HG03159 (cell line): Measurements from ENCODE around the gene SFT2D3.

Experiments used
- ATAC-seq: cut with Tn5 transposase; IDR thresholded peaks from one replicate; pipeline ENCODE4 v1.9.1; 2021; ENCODE audit warnings: mild to moderate bottlenecking, moderate library complexity; ENCODE audit not compliant: unreplicated experiment

SFT2D3 gene

GRCh38 chr2:127705391-127706065, 4.2 kb downstream of the SFT2D3 start:
- ATAC-seq, result no peak

DNA sequence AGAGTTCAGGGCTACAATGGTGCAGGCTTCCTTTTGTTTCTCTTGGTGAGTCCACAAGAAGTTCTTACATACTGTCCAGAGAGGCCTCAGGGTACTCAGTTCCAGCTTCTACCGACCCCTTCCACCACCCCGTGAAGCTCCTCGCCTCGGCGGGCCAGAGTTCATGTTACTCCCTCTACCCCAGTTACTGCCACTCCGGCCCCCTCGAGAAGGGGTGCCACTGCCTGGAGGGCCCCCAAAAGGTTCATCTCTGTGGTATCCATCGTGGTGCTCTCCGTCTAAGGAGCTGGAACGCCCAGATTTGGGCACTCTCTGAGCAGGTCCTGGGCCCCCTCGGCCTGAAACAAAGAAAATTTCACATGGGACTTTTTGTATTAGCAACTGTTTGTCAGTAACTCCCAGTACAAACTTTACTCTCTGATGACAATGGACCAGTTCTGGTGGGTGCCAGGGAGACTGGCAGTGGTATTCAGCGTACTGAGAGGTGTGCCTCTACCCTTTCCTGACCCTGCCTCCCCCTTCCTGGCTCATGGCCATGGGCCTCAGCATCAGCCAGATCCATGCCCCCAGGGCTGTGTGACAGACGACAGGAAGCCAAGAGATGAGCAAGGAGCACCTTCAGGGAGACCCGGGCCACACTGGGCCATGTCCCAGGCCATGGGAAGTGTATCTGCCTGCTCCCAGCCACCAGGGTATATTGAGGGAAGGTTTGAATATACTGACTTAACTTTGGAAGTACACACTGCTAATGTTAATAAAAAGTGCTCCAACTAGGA, 5.1 kb downstream of the SFT2D3 start:
- no peak for ATAC-seq

DNA sequence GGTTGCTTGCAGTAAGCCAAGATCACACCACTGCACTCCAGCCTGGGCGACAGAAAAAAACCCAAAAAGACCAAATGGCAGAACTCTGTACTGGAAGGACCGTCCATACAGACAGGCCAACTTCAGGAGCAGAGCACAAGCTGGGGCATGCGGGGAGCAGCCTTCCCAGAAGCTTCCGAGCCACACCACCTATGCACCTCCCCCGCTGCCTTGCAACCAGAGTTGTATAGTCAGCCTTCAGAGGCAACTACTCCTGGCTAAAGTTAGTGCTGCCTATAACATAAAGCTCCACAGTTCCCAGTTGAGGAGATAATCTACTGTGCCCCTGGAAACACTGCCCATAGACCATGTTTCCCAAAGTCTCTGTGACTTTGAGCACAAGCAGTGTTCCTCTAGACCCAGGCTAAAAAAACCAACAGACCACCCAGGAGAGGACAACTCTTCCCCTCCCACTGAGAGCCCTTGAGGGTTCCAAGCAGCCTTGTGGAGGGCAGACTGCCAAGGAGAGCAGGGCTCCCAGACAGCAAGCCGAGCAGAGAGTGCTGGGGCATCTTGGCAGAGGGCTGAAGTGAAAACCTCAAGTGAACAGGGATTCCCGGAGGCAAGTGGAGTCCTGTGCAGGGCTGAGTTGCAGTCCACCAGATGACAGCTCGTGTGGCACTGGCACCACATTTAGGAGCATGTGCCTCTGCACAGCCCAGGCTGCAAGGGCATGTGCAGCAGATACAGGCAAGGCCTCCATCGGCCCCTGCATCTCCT, 6.8 kb downstream of the SFT2D3 start:
- ATAC-seq, result no peak

DNA sequence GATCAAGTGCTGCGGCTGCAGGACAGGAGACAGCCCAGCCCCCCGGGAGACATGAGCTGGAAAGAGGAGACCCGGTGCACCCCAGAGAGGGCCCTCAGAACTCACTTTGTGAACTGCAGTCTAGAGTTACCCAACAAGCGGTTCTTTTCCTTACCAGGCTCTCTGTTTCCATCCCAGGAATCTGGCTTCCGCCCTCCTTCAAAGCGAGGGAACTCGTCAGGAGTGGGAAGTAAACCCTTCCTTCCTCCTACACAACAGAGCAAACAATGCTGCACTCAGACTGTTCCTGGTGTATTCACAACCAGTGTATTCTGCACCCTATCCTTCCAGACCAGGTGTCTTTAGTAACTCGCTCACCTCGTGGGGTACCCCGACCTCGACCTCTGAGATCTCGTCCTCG, 8.0 kb downstream of the SFT2D3 start:
- no peak for ATAC-seq

DNA sequence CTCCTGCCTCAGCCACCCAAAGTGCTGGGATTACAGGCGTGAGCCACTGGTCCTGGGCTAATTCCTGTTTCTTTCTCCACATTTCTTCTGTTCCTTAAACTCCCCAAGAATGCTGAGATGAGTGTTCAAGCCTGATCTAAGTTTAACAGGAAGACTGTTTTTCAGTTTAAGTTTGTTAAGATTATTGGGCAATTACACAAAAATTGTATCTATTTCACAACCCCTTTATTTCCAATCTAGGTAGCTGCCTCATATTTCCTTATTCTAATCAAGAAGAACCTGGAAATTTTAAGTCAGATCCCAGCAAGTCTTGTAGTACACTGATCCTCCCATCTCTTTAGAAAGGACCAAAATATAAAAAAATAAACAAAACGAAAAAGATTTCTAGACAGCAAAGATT, 11.7 kb downstream of the SFT2D3 start:
- ATAC-seq, result no peak

GRCh38 chr2:127713562-127713961, 12.3 kb downstream of the SFT2D3 start:
- no peak for ATAC-seq

GRCh38 chr2:127715778-127716449, 14.6 kb downstream of the SFT2D3 start:
- ATAC-seq, result no peak

GRCh38 chr2:127718271-127718670, 17.0 kb downstream of the SFT2D3 start:
- no peak for ATAC-seq

- no peak for ATAC-seq
Measured at GRCh38 chr2:127719301-127720218, 18.3 kb downstream of the SFT2D3 start.

DNA sequence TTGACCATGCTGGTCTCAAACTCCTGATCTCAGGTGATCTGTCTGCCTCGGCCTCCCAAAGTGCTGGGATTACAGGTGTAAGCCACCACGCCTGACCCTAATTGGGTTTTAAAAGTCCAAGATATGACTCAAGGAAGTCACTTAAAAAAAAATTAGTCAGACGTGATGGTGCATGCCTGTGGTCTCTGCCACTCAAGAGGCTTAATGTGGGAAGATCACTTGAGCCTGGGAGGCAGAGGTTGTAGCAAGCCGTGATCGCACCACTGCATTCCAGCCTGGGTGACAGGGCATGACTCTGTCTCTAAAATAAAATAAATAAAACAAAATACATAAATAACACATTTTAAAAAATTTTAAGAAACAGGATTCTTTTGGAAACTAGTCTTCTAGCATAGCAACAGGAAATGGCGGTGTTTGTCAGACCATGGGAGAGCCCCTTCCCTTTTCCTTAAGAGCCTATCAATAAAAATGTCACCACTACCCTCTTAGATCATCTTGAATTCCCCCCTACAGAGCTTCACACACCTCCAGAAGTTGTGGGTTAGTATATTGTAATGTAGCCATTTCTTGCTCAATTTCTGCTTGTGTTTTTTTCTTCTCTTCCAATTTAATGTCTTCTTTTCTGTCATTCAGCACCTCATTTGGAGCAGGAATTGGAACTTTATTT, 20.1 kb downstream of the SFT2D3 start:
- no peak for ATAC-seq

- no peak for ATAC-seq
Measured at GRCh38 chr2:127721978-127722355, 20.7 kb downstream of the SFT2D3 start.

GRCh38 chr2:127722807-127723206, 21.5 kb downstream of the SFT2D3 start:
- ATAC-seq, result no peak

GRCh38 chr2:127726158-127726880, 25.0 kb downstream of the SFT2D3 start:
- ATAC-seq, result no peak

DNA sequence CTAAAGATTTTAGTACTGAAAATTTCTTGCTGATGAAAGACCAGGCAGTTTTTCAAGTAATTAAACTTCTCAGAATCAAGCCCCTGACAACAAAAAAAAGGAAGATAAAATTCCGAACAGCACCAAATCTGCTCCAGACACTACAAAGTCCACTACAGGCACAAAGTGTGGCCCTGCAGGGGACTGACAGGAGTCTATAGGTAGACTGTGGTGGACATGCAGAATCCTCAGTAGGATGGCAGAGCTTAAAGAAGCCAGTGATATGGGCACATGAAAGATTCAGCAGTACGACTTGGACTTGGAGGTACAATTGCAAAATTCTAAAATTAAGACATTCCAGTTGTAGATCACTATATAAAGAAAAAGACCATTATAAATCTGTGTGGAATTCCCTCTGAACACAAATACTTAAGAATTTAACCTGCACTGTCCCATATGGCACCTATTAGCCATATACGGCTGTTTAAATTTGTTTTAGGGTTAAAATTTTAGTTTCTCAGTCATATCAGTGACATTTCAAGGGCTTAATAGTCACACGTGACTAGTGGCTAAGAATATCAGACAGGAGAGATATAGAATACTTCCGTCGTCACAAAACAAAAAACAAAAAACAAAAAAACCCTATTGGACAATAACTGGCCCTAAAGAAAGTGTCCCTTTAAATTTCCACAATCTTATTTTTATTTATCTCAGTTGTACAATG, 32.0 kb downstream of the SFT2D3 start:
- no peak for ATAC-seq

GRCh38 chr2:127733816-127734537, 32.7 kb downstream of the SFT2D3 start:
- ATAC-seq, result no peak

GRCh38 chr2:127735044-127735443, 33.7 kb downstream of the SFT2D3 start:
- ATAC-seq, result no peak

DNA sequence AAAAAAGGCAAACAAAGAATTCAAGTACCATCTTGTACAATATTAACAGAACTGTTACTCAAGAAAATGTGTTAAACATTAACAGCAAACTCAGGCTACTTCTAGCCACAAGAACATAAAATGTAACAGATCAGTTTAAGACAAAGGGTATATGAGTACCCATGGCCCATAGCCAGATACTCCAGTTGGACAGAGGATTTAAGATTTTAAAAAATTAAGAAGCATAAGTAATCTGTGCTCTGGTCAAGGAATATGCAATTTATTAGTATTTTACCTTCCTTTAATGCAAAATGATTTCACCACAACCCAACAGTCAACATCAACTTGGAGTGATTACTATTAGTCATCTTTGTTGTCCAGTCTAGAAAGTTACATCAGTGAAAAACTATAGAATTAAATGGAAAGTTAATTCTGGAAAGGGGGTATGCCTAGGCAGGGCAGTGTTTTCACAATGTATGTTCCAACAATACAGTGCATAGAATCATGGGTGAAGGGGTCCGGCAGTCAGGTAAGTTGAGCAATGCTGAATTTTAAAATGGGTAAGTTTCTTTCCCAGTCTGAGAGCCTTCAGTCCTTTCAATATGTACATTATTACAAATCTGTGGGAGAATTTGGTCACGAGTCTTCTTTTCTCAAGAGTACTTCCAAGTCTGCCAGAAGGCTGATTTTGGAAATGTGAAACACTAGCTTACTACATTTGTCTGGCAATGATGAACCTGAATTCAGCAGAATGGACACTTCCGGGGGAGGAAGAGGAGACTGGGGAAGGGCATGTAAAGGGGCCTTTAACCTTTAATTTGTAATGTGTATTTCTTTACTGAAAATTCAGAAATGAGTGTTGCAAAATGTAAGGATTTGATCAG, 34.5 kb downstream of the SFT2D3 start:
- ATAC-seq, result peak; percentile 70
